ENCODE data around the gene PRKAG2.
"Not testable (repeated sequence)": the region's sequence is repeated elsewhere in the genome, so short reads cannot be mapped to it uniquely, and the experiment has no call there.

Gene PRKAG2

DNA sequence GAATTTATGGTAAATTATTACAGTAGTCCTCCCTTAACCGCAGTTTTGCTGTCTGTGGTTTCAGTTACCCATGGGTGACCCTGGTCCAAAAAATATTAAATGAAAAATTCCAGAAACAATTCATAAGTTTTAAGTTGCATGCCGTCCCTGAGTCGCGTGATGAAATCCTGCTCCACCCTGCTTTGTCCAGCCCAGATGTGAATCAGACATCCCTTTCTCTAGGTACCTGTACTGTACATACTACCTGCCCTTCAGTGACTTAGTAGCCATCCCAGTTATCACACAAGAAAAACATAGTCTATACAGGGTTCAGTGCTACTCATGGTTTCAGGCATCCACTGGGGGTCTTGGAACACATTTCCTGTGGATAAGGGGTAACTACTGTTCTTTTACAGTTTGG, 336.8 kb downstream of the PRKAG2 start:
- DNase-seq (ENCODE audit: low read depth in 1 of 2, low spot score in 1 of 2), result no peak

DNA sequence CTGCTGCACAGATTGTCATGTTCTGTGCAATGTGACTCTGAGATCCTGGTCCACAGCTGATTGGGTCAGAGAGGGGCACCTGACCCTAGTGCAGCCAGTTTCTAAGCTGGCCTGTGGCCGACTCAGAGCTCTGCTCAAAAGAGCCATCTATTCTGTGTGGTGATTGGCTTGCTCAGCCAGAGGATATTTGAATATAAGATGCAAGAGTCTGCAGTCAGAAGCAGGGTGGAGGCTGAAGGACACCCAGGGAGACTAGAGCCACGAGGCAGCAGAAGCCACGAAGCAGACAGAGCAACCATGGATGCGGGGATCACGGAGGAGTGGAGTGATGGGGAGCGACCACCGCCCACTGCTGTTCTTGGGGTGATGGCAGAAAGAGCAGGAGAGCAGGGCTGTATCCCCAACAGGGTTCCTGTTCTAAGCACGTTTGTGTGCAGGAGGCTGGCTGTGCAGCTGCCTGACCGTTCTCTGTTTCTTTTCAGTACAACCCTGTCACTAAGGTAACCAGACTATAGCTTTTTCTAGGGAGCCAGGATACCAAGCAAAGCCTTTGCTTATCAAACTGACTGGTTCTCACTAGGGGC, 337.7 kb downstream of the PRKAG2 start:
- DNase-seq (ENCODE audit: low read depth in 1 of 2, low spot score in 1 of 2), result no peak

DNA sequence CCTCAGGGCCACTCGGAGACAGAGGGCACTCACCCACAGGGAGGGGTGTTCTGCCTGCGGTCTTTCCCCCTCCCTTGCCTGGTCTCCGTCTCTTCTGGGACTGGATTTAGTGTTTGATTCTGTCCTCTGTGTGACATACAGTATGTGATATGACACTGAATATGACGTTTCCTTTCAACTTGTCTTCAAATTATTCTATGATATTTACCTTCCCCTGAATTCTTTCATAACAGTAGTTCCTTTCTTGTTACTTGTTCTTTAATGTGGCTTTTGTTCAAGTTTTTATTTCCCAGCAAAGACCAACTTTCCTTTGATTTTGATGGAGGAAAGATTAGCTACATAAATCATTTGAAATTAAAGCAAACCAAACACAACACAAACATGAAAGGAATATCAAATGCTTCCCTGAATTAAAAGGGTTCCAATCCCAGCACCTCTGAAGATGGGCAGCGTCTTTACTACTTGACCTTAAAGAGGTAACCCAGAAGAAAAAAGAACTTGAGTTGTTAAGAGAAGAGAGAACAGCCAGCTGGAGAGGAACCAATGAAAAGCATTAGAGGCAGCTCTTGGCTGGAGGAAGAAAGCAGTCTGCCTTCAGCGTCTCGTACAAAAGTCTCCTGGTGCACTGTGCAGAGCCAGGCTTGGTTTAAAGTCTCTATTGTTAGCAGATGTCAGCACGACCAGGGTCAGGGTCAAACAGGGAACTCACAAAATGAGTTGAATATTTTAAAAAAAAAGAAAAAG, 338.9 kb downstream of the PRKAG2 start:
- DNase-seq (ENCODE audit: low read depth in 1 of 2, low spot score in 1 of 2), result no peak

DNA sequence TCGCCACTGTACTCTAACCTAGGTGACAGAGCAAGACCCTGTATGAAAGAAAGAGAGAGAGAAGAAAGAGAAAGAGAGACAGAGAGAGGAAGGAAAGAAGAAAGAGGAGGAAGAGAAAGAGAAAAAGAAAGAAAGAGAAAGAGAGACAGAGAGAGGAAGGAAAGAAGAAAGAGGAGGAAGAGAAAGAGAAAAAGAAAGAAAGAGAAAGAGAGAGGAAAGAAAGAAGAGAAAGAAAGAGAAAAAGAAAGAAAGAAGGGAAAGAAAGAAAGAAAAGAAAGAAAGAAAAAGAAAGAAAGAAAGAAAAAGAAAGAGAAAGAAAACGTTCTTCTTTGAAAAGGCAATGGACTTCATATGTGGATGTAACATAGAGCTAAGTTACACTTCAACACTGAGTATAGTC, 340.7 kb downstream of the PRKAG2 start:
- not testable (repeated sequence) for DNase-seq (ENCODE audit: low read depth in 1 of 2, low spot score in 1 of 2)

DNA sequence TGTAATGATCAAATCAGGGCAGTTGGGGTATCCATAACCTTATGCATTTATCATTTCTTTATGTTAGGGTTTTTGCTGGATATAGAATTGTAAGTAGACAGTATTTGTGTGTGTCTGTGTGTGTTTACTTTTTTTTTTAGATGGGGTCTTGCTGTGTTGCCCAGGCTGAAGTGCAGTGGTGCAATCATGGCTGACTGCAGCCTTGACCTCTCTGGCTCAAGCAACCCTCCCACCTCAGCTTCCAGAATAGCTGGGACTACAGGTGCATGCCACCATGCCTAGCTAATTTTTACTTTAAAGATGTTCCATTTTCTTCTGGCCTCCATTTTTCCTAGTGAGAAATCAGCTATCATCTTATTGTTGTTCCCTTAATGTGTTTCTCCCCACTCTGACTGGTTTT, 347.1 kb downstream of the PRKAG2 start:
- DNase-seq (ENCODE audit: low read depth in 1 of 2, low spot score in 1 of 2), result no peak

DNA sequence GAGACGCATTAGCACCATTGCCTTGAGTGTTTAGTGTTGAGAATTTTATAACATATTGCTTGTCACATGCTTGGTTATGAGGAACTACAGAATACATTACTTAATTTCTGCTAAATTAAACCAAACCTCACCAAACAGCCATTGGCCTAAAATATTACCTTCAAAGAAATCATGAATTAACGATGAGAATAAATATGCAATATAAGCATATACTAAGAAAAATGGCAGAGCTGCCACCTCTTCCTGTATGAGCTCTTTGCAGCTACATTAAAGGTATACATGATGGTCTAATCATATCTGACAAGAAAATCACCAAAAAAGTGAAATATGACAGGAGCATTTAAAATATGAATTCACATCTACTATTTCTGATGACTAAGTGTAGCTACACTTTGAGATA, 352.1 kb downstream of the PRKAG2 start:
- DNase-seq (ENCODE audit: low read depth in 1 of 2, low spot score in 1 of 2), result no peak

DNA sequence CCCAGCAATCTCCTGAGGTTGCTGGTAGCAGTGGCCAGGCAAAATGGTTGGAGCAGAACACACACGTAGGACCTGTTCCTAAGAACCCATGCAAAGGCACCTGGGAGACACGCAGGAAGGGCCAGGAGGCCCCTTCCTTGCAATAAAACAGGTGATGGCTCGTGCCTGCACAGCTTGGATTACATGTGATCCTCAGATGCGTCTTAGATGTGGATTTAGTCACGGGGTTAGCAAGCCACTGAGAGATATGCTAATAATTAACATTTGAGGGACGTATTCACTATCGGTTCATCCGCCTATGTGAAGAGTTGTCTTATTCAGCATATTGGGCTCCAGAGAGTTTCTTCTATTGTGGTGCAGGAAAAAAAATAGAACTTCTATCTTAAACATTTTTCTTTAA, 352.6 kb downstream of the PRKAG2 start:
- DNase-seq (ENCODE audit: low read depth in 1 of 2, low spot score in 1 of 2), result no peak

DNA sequence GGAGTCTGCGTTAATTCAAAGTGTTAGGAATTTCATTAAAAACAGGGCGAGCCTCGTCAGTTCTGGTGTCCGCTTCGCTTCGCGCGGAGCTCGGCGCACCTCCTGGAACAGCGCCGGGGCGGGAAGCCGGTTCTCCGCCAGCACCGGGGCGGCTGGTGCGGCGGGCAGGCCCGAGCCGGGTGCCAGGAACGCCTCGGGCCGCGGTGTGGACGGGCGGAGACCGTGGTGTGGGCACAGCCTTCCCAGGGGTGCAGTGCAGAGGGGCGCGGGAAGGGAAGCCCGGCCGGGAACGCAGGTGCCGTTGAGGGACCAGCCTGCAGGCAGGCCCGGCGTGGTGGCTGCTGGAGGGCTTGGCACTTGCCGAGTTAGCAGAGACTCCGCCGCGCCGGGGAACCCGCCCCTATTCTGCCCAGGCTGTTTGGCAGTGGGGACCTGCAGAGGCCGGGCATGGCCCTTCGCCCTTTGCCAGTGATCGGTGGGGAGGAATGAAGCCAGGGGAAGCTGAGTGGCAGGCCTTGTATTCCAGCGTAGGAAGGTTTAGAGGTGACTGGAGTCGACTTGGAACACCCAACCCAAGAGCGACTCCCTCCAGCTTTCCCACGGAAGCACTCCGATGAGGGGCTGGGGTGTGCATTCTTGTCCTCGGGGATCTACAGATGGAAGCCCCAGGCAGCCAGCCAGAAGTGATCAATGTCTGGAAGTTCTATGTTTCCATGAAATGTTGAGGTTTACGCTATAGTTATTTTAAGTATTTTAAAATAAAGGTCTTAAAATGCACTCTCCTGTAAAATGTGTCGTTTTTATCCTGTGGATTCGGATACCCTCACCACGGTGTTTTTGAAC, 356.3 kb downstream of the PRKAG2 start:
- peak; percentile 11 to 21 for DNase-seq (ENCODE audit: low read depth in 1 of 2, low spot score in 1 of 2)

DNA sequence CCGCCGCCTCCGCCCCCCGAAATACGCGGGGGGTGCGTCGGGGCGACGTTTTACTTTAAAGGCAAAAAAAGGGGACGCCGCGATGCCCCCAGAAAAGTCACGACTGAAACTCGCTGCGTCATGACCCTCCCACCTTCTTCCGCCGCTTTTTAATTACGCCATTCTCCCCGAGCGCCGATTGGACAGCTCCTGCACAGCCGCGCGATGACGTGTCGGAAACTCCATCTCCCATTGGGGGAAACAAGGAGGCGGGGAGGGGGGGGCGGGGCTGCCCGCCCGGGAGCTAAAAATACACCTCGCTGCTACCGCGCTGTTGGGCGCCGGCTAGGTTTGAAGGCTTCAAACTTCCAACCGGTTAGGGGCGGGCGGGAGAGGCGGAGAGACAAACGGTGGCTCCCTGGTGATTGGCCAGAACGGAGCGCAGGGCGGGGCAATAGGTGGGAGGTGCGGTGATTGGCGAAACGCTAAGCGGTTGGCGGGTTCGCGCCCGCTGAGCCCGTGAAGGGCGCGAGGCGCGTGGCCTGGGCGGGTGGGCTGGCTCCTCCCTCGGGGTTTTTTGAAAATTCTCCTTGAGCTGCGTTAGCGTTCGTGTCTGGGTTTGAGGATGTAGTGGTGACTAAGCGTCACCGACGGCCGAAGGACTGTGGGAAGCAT, 357.0 kb downstream of the PRKAG2 start, which contains the start of gene RHEB:
Gene RHEB (minus strand): TSS at position 131 of the 654 bp plus-strand sequence. CDS start 384 bp downstream, outside the sequence.
- DNase-seq (ENCODE audit: low read depth in 1 of 2, low spot score in 1 of 2), result peak; percentile 97 to 98

DNA sequence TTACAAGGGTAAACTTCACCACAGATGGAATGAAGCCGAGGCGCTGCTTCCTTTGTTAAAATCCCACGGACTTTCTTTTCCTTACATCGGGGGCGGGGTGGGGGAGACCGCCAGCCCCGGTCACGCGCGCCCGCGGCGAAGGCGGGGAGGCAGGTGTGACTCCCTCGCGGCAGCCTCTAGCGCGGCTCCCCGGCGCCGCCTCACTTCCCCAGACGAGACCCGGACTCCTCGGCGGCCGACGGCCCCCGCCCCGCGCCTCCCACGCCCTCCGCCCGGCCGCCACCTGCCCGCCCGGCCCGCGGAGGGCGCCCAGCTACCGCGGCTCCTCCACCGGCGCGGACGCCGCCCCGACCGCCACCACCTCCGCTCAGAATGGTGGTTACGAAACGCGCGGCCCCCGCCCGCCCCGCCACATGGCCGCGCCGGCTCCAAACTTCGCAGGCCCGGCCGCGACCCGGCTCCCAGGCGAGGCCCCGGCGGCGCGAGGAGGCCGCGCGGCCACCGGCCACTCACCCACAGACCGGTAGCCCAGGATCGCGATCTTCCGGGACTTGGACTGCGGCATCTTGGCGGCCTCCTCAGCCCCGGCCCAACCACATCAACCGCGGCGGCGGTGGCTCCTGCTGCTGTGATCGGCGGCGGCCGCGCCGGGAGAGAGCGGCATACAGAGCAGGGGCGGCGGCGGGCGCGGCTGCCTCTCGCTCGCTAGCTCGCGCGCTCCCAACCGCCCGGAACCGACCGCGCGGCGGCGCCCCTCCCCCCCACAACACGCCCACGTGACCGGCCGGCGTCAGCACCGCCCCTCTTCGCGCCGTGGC, 357.8 kb downstream of the PRKAG2 start:
- peak; percentile 40 to 50 for DNase-seq (ENCODE audit: low read depth in 1 of 2, low spot score in 1 of 2)

DNA sequence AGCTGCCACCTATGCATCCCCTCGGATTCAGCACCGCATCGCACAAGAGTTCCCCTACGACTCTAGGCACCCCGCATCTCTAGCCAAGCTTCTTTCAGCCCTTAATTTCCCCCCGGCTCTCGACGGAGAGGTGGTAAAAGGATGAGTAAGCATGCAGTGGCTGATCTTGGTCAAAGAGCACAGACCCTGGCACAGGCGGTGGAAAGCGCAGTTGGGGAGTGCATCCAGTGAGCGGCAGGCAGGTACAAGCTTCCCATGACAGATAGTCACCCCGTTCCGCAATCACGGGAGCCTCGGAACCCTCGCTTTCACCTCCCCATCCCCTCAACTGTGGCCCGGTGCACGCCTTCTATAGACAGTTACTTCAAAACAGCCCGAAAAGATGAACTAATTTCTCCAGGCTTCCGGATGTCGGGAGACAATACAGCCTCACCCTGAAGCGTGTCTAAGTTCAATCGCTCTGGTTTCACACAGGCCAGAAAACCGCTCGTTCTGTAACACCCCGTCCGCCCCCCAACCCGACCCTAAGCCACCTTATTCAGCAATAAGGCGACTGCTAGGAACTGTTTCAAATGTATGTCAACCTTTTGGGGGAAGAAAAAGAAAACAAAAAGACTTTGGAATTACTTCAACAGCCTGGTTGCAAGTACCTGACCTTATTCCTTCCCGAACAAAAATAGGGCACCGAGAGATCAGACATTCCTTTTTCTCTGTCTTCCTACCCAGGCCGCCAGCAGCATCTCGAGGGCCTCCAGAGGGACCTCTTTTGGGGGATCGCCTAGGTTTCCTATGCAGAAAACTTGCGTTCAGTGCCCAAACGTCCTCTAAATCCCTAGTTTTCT, 358.6 kb downstream of the PRKAG2 start:
- DNase-seq (ENCODE audit: low read depth in 1 of 2, low spot score in 1 of 2), result peak; percentile 31

DNA sequence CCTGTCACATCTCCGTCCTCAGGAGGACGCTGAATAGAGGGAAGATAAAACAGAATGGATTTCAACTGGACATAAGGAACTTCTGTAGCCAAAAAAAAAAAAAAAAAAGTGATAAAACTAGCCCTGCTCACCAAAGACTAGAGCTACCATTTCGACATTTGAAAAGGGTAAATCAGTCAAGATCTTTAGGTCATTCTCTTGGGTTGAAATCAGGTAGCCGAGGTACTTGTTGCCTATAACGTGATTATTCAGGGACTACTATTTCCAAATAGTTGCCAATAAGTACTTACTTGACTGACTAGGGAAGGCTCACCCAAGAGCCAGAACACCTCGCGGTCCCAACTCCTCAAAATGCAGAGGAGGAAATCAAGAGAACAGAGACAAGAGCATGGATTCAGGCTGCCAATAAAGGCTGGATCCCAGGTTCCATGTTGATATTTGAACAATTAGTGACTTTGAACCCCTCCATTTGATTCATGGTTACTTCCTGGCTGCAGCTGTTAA, 359.3 kb downstream of the PRKAG2 start:
- DNase-seq (ENCODE audit: low read depth in 1 of 2, low spot score in 1 of 2), result no peak

DNA sequence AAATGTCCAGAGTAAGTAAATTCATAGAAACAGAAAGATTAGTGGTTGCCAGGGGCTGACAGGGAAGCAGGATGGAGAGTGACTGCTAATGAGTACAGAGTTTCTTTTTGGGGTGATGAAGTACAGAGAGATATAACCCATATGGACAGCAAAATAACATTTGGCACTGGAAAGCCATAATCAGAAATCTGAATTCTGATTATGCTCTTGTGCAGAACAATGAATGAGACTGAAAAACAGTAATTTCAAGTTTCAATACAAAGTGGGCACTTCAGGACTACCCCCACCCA, 361.7 kb downstream of the PRKAG2 start:
- DNase-seq (ENCODE audit: low read depth in 1 of 2, low spot score in 1 of 2), result no peak

DNA sequence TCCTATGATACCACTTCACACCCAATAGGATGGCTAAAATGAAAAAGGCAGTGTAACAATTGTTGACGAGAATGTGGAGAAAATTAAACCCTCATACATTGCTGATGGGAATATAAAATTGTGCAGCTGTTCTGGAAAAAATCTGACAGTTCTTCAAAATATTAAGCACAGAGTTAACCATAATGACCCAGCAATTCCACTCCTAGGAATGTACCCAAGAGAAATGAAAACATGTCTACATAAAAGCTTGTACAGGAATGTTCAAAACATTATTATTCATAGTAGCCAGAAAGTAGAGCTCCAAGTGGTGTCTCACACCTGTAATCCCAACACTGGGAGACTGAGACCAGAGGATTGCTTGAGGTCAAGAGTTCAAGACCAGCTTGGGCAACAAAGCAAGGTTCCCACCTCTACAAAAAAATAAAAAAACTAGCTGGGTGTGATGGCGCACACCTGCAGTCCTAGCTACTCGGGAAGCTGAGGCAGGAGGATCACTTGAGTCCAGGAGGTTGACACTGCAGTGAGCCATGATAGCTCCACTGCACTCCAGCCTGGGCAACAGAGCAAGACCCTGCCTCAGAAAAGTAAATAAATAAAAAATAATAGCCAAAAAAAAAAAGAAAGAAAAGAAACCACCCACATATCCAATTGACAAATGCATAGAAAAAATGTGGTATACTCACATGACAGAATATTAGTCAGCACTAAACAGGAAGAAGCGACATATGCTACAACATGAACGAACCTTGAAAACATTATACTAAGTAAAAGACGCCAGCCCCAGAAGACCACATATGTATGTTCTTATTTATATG, 362.2 kb downstream of the PRKAG2 start:
- DNase-seq (ENCODE audit: low read depth in 1 of 2, low spot score in 1 of 2), result no peak

DNA sequence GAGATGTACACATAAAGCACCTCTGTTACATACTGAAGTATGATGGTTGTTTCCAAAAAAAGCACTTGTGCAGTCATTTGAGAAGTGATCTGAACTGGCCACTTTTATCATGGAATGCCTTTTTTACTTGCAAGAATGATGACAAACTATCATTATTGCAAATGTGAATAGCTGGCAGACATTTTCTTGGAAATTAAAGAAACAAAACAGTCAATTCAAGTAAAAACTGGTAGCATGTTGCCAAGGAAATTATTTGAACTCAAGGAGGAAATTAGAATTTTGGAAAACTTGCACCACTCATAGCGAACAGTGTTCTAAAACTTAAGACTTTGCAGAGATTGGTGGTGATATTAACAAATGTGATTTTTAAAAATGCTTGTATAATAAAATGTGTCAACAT, 363.8 kb downstream of the PRKAG2 start:
- DNase-seq (ENCODE audit: low read depth in 1 of 2, low spot score in 1 of 2), result no peak

DNA sequence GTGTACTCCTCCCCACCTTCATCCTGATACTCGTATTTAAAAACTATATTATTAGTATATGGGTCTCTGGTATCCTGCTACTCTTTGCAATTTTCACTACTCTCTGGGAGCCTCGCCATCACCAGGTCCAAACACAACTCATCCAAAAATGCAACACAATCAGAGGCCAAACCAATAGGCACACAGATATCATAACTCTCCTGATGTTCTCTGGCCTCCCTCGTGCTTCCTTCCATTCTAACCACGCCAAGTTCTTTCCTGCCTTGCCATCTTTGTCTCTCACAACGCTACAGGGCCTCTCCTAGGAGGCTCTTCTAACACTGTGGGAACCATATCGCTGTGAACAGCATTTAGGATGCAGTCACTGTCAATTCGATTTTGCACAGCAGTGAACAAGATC, 364.6 kb downstream of the PRKAG2 start:
- DNase-seq (ENCODE audit: low read depth in 1 of 2, low spot score in 1 of 2), result no peak

DNA sequence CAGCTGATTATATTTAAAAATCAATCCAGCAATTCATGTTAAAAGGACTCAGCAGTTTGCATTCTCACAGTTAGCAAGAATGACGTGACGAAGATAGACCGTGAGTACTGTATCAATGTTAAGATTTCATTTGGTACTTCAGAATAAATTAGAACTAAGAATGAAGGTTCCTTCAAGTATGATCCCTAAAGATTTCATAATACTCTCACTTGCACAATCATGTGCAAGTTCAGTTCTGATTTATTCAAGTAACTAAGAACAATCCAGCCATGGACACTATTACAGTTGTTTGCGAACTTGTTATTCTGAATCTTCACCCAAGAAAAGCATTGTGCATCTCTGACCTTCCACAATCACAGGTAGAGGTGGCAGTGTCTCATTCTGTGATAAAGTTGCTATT, 365.0 kb downstream of the PRKAG2 start:
- no peak for DNase-seq (ENCODE audit: low read depth in 1 of 2, low spot score in 1 of 2)

DNA sequence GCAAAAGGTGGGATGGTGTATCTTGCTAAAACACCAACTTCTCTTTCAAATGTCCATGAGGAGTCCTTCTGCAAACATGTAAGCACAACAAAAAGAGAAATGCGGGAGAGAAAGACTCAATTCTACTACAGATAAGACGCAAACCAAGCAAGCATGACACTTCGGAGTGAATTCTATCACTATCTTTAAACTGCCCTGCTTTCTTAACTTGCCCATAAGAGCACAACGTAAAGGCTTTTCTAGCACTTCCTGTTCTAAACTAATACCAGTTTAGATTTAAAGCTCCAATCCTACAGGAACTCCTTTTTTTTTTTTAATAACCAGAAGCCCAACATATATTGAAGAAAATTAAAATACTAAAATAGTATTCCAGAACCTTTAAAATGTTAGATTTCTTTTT, 365.6 kb downstream of the PRKAG2 start:
- DNase-seq (ENCODE audit: low read depth in 1 of 2, low spot score in 1 of 2), result no peak
